CD1c-positive myeloid dendritic cell (primary cell): Measurements from ENCODE around the gene SAMD4A.
A peak's percentile ranks its signal among the peaks of the same experiment; 100 is the strongest.

Experiments
- DNase-seq: peaks from one replicate; pipeline ENCODE4 v3.0.0-alpha.2; 2016; ENCODE audit errors: extremely low spot score

The SAMD4A gene

GRCh38 chr14:54653712-54654469, 87.0 kb downstream of the SAMD4A start:
- DNase-seq: peak; percentile 19

- no peak for DNase-seq
Measured at GRCh38 chr14:54654605-54655004, 87.7 kb downstream of the SAMD4A start.

GRCh38 chr14:54658836-54659235, 91.9 kb downstream of the SAMD4A start:
- no peak for DNase-seq

DNA sequence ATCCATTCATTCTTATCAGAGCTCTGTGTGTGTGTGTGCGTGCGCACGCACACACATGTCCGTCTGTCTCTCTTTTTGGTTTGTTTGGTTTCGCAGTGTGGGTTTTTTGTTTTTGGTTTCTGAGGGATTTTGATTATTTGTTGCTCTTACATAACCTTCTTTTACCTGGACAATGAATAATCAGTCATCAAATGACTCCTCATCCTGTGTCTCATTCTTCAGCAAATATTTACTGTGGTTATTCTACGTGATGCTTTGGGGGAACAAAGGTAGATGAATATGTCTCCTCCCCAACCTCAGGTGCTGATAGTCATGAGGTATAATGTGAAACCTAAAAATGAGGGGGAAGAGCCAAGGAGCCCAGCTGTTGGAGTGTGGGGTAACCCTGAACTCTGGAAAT, 92.4 kb downstream of the SAMD4A start:
- DNase-seq: no peak

GRCh38 chr14:54660604-54661111, 93.7 kb downstream of the SAMD4A start:
- DNase-seq: no peak

DNA sequence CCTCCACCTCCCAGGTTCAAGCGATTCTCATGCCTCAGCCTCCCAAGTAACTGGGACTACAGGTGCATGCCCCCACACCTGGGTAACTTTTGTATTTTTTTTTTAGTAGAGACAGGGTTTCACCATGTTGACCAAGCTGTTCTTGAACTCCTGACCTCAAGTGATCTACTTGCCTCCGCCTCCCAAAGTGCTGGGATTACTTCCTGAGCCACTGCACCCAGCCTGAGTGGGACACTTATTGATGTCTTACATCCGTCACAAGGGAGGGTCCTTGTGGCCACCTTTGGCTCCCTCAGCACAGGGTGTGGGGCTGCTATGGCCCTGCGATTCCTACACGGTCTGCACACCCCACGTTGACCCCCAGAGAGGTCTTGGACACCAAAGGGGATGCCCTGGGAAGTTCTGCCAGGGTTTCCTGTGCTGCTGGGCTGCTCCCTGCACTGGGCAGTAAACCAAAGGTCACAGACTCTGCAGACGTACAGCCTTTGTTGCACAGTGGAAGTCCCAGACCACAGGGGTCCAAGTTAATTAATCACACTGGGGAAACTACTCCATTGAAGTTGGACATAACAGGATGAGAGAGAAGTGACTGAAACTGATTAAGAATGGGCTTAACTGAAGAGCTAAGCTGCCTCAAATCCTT, 95.7 kb downstream of the SAMD4A start:
- no peak for DNase-seq

- DNase-seq: no peak
Measured at GRCh38 chr14:54664961-54665360, 98.0 kb downstream of the SAMD4A start.

DNA sequence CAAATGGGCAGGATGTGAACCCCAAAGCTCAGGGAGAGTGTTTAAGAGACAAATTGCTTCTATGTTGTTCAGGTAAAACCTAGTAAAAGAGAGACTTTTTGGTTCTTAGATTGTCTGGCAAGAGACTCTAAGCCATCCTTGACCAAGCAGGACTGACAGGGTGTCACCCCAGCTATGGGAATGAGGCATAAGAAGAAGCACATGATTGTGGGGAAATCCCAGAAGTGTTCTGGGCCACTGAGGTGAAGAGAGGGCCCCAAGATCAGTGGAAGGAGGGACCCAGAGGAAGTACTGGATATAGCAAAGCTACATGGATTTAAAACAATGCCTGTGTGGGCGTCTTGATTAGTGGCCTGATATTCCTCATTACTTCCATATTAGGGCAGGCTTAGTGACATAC, 99.0 kb downstream of the SAMD4A start:
- no peak for DNase-seq

- no peak for DNase-seq
Measured at GRCh38 chr14:54667026-54667744, 100.3 kb downstream of the SAMD4A start.

GRCh38 chr14:54667764-54668163, 100.8 kb downstream of the SAMD4A start:
- DNase-seq: no peak

- DNase-seq: no peak
Measured at GRCh38 chr14:54669721-54670561, 103.0 kb downstream of the SAMD4A start.

DNA sequence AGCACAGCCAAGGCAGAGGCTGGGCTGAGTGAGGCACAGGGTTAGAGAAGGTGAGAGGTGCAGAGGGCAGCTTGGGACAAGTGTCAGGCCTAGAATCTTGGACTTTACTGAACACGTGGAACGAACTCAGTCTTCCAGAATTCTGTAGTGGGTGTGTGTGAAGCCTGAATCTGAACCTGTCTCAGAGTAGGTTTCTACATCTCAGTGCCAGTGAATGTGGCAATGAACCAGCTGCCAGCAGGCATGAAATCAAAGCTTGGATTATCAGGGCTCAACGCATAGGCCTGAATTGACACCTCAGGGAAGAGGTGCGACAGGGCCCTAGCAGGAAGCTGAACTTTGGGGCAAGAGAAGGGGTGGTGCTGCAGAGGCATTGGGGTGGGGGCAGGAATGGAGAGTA, 104.6 kb downstream of the SAMD4A start:
- DNase-seq: no peak

GRCh38 chr14:54672181-54672580, 105.3 kb downstream of the SAMD4A start:
- no peak for DNase-seq

DNA sequence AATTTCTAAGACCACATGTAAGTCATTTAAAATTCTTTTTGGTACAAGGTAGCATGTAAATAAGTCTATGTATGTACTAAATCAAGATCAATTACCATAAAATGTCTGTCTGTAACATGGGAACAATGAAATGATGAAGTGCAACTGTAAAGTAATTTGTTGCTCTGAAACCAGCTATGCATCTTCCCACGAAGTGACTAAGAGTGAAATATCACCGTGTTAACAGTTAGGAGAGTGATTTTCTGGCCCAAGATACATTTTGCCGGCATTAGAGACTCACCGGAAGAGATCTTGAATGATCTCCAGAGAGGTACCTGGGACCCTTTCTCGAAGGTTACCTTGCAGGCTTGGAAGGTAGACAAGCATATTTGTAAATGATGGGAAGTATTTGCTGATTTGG, 105.8 kb downstream of the SAMD4A start:
- no peak for DNase-seq

DNA sequence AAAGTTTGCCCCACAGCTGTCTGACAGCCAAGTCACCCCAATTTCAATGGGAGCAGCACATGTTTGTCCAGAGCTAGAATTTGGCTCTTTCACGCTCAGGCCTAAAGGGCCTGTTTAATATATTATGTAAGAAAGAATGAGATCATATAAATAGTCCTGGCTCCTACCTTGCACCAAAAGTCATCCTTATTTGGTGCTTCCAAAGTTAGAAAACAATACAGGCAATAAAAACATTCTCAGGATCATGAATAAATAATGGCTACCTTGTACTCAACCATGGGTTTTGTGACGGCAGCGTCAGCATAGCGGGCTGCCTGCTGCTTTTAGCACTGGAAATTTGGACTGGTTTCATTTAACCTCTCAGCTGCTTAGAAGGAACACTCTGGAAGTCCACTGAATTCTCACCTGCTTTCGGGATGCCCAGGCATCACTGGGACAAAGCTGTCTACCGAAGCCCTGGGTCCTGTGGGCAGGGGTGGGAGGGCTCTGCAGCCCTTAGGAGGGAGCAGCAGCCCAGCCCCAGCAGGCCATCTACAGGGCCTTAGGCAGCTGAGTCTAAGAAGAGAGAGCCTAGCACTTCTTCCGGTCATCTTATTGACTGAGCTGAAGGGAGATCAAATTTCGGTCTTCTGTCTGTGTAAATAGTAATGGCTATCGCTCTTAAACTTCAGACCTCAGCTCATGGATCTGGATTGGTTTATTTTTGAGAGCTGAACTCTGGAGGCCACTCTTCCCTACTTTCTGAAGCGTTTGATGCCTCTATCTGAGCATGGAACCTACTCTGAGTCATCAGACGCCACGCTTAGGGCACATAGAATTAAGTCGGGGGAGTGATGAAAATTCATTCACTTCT, 106.5 kb downstream of the SAMD4A start:
- DNase-seq: no peak

DNA sequence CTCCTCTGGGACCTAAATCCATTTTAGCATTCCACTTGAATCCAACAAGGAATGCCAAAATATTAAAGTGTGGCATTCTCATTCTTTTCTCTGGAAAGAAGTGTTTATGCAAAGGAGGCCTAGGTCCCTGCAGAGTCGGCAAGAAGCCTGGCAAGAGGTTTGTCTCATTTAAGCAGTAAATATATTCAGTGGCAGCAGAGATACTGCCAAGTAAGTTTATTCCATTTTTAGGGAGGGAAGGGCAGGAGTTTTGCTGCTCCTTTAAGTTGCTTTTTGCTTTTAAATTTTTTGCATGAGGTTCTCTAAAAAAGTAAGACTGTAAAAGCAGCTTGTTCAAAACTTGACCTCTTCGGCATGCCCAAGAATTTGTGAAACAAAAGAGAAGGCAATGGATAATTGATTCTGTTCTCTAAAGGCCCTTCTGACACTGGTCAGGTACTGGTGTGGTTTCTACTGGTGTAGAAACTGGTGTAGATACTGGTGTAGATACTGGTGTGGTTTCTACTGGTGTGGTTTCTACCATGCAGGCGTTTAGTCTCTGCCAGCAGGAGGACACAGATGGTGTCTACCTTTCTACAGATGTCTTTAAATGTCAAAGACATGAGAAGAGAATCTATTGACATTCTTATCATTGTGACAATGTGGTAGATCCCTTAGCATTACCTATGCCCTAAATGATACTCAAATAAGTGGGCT, 107.3 kb downstream of the SAMD4A start:
- DNase-seq: no peak

- no peak for DNase-seq
Measured at GRCh38 chr14:54675236-54676128, 108.6 kb downstream of the SAMD4A start.

GRCh38 chr14:54676812-54677708, 110.1 kb downstream of the SAMD4A start:
- DNase-seq: no peak
